GM19023 (cell line): ENCODE results near the gene ARL4A.
"Not testable (repeated sequence)": the region's sequence is repeated elsewhere in the genome, so short reads cannot be mapped to it uniquely, and the experiment has no call there.

ENCODE experiments used
- ATAC-seq: cut with Tn5 transposase; IDR thresholded peaks from one replicate; pipeline ENCODE4 v1.9.1; 2021; ENCODE audit warnings: mild to moderate bottlenecking, moderate library complexity; ENCODE audit not compliant: unreplicated experiment

The ARL4A gene

GRCh38 chr7:12661581-12661980 lies 25.9 kb upstream of the ARL4A start:
- ATAC-seq = no peak

- ATAC-seq = no peak
These were observed 17.3 kb upstream of the ARL4A start for GRCh38 chr7:12670000-12670729.

- ATAC-seq = no peak
These were observed 16.5 kb upstream of the ARL4A start for GRCh38 chr7:12670743-12671520.

- ATAC-seq = not testable (repeated sequence)
These were observed 14.0 kb upstream of the ARL4A start for GRCh38 chr7:12673436-12673835.

GRCh38 chr7:12674053-12674452 lies 13.4 kb upstream of the ARL4A start:
- ATAC-seq = no peak

GRCh38 chr7:12674861-12675260 lies 12.6 kb upstream of the ARL4A start:
- ATAC-seq = no peak

- no peak for ATAC-seq
These were observed 3.5 kb upstream of the ARL4A start for GRCh38 chr7:12683678-12684585.

GRCh38 chr7:12684733-12685132 lies 2.7 kb upstream of the ARL4A start:
- no peak for ATAC-seq

GRCh38 chr7:12685550-12685949 lies 1.9 kb upstream of the ARL4A start:
- no peak for ATAC-seq

GRCh38 chr7:12686234-12686890 lies 1.1 kb upstream of the ARL4A start:
- ATAC-seq = peak; percentile 85

GRCh38 chr7:12687718-12688171 lies 312 bp downstream of the ARL4A start:
- peak; percentile 0 for ATAC-seq

GRCh38 chr7:12688485-12689170 lies 1.2 kb downstream of the ARL4A start:
- not testable (repeated sequence) for ATAC-seq

- ATAC-seq = no peak
These were observed 2.0 kb downstream of the ARL4A start for GRCh38 chr7:12689451-12689850.

- no peak for ATAC-seq
These were observed 2.8 kb downstream of the ARL4A start for GRCh38 chr7:12690041-12690878.

- ATAC-seq = not testable (repeated sequence)
These were observed 4.0 kb downstream of the ARL4A start for GRCh38 chr7:12691388-12691787.

GRCh38 chr7:12692035-12692434 lies 4.6 kb downstream of the ARL4A start:
- ATAC-seq = no peak

- no peak for ATAC-seq
These were observed 5.2 kb downstream of the ARL4A start for GRCh38 chr7:12692479-12693259.

GRCh38 chr7:12694817-12695216 lies 7.4 kb downstream of the ARL4A start:
- ATAC-seq = no peak
